ENCODE data around the gene HOXD4. TPM values are rescaled to one million over a fixed set of nuclear protein-coding genes. Genes with fewer than 3 reads are reported as not detected.
A peak's percentile ranks its signal among the peaks of the same experiment; 100 is the strongest.

The HOXD4 gene
- total RNA-seq, 1 experiment from 2014 or later, result not detected

- TF ChIP-seq E2F5 (CRISPR knock-in tag; IDR thresholded peaks at IDR 0.05) (peak; percentile 56; the same call in 1 of the 2 replicates), ZSCAN18 (CRISPR knock-in tag; IDR thresholded peaks at IDR 0.05) (no peak), FOXK1 (CRISPR knock-in tag; IDR thresholded peaks at IDR 0.05) (no peak), MAX (CRISPR knock-in tag; IDR thresholded peaks at IDR 0.05) (peak; percentile 72), NR3C1 (CRISPR knock-in tag; conservative IDR thresholded peaks at IDR 0.05; ENCODE audit: low read depth) (no peak), CBFB (CRISPR knock-in tag; IDR thresholded peaks at IDR 0.05; ENCODE audit: low read depth) (no peak), ZMAT4 (CRISPR knock-in tag; IDR thresholded peaks at IDR 0.05) (no peak), ZBTB43 (CRISPR knock-in tag; IDR thresholded peaks at IDR 0.05) (no peak), USF1 (CRISPR knock-in tag; IDR thresholded peaks at IDR 0.05) (no peak), JAZF1 (CRISPR knock-in tag; IDR thresholded peaks at IDR 0.05) (no peak), IRF2 (CRISPR knock-in tag; IDR thresholded peaks at IDR 0.05; ENCODE audit: borderline replicate concordance, low read depth) (no peak), HMGXB4 (CRISPR knock-in tag; IDR thresholded peaks at IDR 0.05) (peak; percentile 95), ATF3 (CRISPR knock-in tag; conservative IDR thresholded peaks at IDR 0.05) (no peak), PRDM15 (CRISPR knock-in tag; IDR thresholded peaks at IDR 0.05) (no peak), ZNF317 (CRISPR knock-in tag; IDR thresholded peaks at IDR 0.05; ENCODE audit: borderline replicate concordance, low read depth) (no peak), ATF6 (CRISPR knock-in tag; IDR thresholded peaks at IDR 0.05) (no peak), ZNF532 (CRISPR knock-in tag; IDR thresholded peaks at IDR 0.05; ENCODE audit: borderline replicate concordance) (no peak)
These were observed 10.6 kb upstream of the HOXD4 start (continued) for GRCh38 chr2:176140513-176141317.
